DOHH2 (cell line): ENCODE data around the gene LRPAP1.
"Not testable (repeated sequence)": the region's sequence is repeated elsewhere in the genome, so short reads cannot be mapped to it uniquely, and the experiment has no call there.

ENCODE experiments used
- CTCF ChIP-seq: fragments of 200-600 bp; sonication (generic); IDR thresholded peaks from one replicate; pipeline ENCODE4 v1.5.1; 2014; ENCODE audit warnings: antibody characterized with exemption, mild to moderate bottlenecking, low read depth, low read length; ENCODE audit not compliant: poor library complexity, severe bottlenecking
- EZH2phosphoT487 ChIP-seq: fragments of 200-600 bp; sonication (generic); IDR thresholded peaks from 2 replicates; pipeline ENCODE4 v1.6.1; 2017; ENCODE audit warnings: borderline replicate concordance, mild to moderate bottlenecking, antibody characterized with exemption, low read length, moderate library complexity, mixed read lengths

GRCh38 chr4:3564948-3565347 lies 32.7 kb upstream of the LRPAP1 start:
- not testable (repeated sequence) for TF ChIP-seq CTCF, EZH2phosphoT487
